ENCODE data around the gene DNAH17.
A peak's percentile ranks its signal among the peaks of the same experiment; 100 is the strongest.

The DNAH17 gene

GRCh38 chr17:78500806-78501205 is 76.4 kb downstream of the DNAH17 start:
- in situ Hi-C loops (cut with MboI; ENCODE audit: low sequenced_read_pairs, unreplicated experiment), result loop anchor here (10.0 kb wide), 1 partner anchor 304 kb away; no protein-coding TSS in a partner anchor
- DNase-seq (ENCODE audit: low spot score), result no peak
- TF ChIP-seq CTCF (IDR thresholded peaks at IDR 0.05; ENCODE audit: borderline replicate concordance, control extremely low read depth, extremely low read depth, insufficient read depth, missing control alignments), result no peak

- in situ Hi-C loops (cut with MboI; ENCODE audit: low sequenced_read_pairs, unreplicated experiment), result loop anchor here (10.0 kb wide), 1 partner anchor 305 kb away; no protein-coding TSS in a partner anchor
- no peak for DNase-seq (ENCODE audit: low spot score)
- no peak for TF ChIP-seq CTCF (IDR thresholded peaks at IDR 0.05; ENCODE audit: borderline replicate concordance, control extremely low read depth, extremely low read depth, insufficient read depth, missing control alignments)
Observed at GRCh38 chr17:78499715-78500540, 77.3 kb downstream of the DNAH17 start.

GRCh38 chr17:78498848-78499247 is 78.3 kb downstream of the DNAH17 start:
- in situ Hi-C loops (cut with MboI; ENCODE audit: low sequenced_read_pairs, unreplicated experiment), result no loop called here
- DNase-seq (ENCODE audit: low spot score), result no peak
- no peak for TF ChIP-seq CTCF (IDR thresholded peaks at IDR 0.05; ENCODE audit: borderline replicate concordance, control extremely low read depth, extremely low read depth, insufficient read depth, missing control alignments)

- TF ChIP-seq CTCF (IDR thresholded peaks at IDR 0.05; ENCODE audit: borderline replicate concordance, control extremely low read depth, extremely low read depth, insufficient read depth, missing control alignments), result peak; percentile 58
- in situ Hi-C loops (cut with MboI; ENCODE audit: low sequenced_read_pairs, unreplicated experiment), result no loop called here
- DNase-seq (ENCODE audit: low spot score), result peak; percentile 87
Observed at GRCh38 chr17:78497115-78497540, 80.1 kb downstream of the DNAH17 start.

- TF ChIP-seq CTCF (IDR thresholded peaks at IDR 0.05; ENCODE audit: borderline replicate concordance, control extremely low read depth, extremely low read depth, insufficient read depth, missing control alignments), result no peak
- no peak for DNase-seq (ENCODE audit: low spot score)
- in situ Hi-C loops (cut with MboI; ENCODE audit: low sequenced_read_pairs, unreplicated experiment), result no loop called here
Observed at GRCh38 chr17:78496311-78496710, 80.9 kb downstream of the DNAH17 start.

GRCh38 chr17:78495634-78496033 is 81.6 kb downstream of the DNAH17 start:
- no peak for DNase-seq (ENCODE audit: low spot score)
- in situ Hi-C loops (cut with MboI; ENCODE audit: low sequenced_read_pairs, unreplicated experiment), result no loop called here
- TF ChIP-seq CTCF (IDR thresholded peaks at IDR 0.05; ENCODE audit: borderline replicate concordance, control extremely low read depth, extremely low read depth, insufficient read depth, missing control alignments), result no peak

Measured in GM13976 (cell line).